ENCODE data around the gene ZNF831. TPM values are rescaled to one million over a fixed set of nuclear protein-coding genes. Genes with fewer than 3 reads are reported as not detected.

ZNF831 gene
- total RNA-seq, 1 donor, result not detected

- no peak for DNase-seq (ENCODE audit: low read depth)
- no peak for TF ChIP-seq CTCF (IDR thresholded peaks at IDR 0.05; ENCODE audit: insufficient read depth, low read depth, low read length)
Observed at GRCh38 chr20:59176812-59177211, 13.2 kb downstream of the ZNF831 start.

DNA sequence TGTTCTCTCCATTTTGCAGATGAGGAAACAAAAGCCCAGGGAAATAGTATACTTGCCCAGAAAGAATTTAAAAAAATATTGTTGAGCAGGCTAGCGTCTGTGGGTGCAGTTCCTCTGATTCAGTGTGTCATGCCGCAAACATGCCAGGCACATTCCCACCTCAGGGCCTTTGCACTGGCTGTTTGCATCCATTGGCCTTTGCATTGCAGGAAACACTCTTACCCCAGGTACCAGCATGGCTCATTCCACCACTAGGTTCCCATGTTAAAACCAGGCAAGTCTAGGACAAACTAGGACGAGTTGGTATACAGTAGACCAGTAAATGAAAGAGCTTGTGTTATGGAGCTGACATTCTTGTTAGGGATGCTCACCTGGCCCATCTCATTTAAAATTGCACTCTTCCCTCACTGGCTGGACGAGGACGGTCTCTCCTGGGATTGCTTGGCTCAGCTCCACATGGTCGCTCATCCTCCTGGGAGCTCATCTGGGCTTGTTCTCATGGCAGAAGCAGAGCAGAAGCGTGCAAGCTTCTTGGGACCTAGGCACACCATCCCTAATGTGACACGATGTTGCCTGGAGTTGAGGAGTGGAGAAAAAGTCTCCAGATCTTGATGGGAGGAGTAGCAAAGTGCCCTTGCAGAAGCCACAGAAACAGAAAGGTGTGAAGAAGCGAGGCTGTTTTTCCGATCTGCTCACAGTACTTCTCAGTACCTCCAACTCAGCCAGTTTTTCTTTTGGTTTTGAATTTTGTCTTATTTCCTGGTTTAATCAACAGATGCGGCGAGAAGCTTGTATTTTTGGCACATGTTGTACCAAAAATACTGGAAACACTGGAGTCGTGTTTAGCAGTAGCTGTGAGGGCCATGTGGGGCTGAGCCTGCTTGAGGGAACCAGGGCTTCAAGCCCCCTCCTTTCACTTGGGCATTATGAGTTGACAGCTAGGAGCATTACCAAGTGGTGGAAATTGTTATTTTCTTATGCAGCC lies 13.9 kb downstream of the ZNF831 start:
- H3K4me3 ChIP-seq (ENCODE audit: low read depth, low read length), result no peak overlapping the region
- no peak for TF ChIP-seq CTCF (IDR thresholded peaks at IDR 0.05; ENCODE audit: insufficient read depth, low read depth, low read length)
- no peak for DNase-seq (ENCODE audit: low read depth)

More at GRCh38 chr20:59176812-59177211, 13.2 kb downstream of the ZNF831 start:
- no peak overlapping the region for H3K4me3 ChIP-seq (ENCODE audit: low read depth, low read length)

- H3K4me3 ChIP-seq (ENCODE audit: low read depth, low read length), result no peak overlapping the region
- no peak for TF ChIP-seq CTCF (IDR thresholded peaks at IDR 0.05; ENCODE audit: insufficient read depth, low read depth, low read length)
- no peak for DNase-seq (ENCODE audit: low read depth)
Observed at GRCh38 chr20:59178983-59179595, 15.5 kb downstream of the ZNF831 start.

DNA sequence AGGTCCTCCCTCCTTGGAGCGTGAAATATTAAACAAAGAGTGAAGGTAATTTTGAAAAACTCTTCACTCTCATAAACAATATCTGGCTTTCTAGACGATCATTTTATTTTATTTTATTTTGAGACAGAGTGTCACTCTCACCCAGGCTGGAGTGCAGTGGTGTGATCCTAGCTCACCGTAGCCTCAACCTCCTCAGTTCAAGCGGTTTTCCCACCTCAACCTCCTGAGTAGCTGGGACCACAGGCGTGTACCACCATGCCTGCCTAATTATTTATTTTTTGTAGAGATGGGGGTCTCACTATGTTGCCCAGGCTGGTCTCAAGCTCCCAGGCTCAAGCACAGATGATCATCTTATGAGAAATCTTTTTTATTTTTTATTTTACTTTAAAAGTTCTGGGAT lies 16.4 kb downstream of the ZNF831 start:
- TF ChIP-seq CTCF (IDR thresholded peaks at IDR 0.05; ENCODE audit: insufficient read depth, low read depth, low read length), result no peak
- no peak for DNase-seq (ENCODE audit: low read depth)
- no peak overlapping the region for H3K4me3 ChIP-seq (ENCODE audit: low read depth, low read length)

GRCh38 chr20:59181936-59182335 lies 18.3 kb downstream of the ZNF831 start:
- H3K4me3 ChIP-seq (ENCODE audit: low read depth, low read length), result no peak overlapping the region
- TF ChIP-seq CTCF (IDR thresholded peaks at IDR 0.05; ENCODE audit: insufficient read depth, low read depth, low read length), result no peak

DNA sequence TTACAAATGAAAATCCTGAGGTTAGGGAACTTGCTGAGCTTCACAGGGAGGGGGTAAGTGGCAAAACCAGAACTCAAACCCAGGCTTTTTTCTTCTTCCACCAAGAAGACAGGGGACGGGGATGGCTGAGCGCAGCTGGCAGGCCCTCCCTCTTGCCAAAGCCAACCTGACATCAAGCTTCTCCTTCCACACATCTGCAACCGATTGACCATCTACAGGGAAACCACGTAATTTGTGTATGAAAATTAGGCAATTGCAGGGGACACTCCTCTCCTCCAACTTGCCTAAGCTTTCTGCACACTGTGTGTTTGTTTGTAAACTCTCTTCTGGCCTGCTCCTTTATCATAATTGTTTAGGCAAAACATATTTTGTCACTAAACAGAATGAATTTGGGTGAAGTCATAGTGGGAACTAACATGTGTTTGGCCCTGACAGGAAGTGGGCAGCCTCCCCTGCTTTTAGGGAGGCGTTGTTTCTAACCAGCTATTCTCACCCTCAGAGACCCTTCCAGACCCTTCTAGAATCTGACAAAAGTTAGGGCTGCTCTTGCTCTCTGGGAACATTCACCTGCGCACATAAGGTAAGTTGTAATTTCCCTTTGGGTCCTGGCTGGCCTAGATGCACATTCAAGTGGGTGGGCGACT lies 18.9 kb downstream of the ZNF831 start:
- no peak overlapping the region for H3K4me3 ChIP-seq (ENCODE audit: low read depth, low read length)
- TF ChIP-seq CTCF (IDR thresholded peaks at IDR 0.05; ENCODE audit: insufficient read depth, low read depth, low read length), result no peak
- no peak for DNase-seq (ENCODE audit: low read depth)

More at GRCh38 chr20:59181936-59182335, 18.3 kb downstream of the ZNF831 start:
- no peak for DNase-seq (ENCODE audit: low read depth)

Measured in fibroblast of villous mesenchyme (primary cell).